BLaER1 treated with 17β-estradiol and CSF1 and Interleukin-3, amounts not matched to agents 10 nM and 100 nM (cell line): Measurements from ENCODE around the gene UCP2.

Experiments used
- H3K27ac ChIP-seq, 11 experiments: shearing (Covaris generic); formaldehyde crosslinking; 2 replicates each; pipeline ENCODE4 v1.8.1; 2022
- H3K27me3 ChIP-seq, 11 experiments: shearing (Covaris generic); formaldehyde crosslinking; 2 replicates each; pipeline ENCODE4 v1.8.1; 2022
- H3K36me3 ChIP-seq, 11 experiments: shearing (Covaris generic); formaldehyde crosslinking; 2 replicates each; pipeline ENCODE4 v1.8.1; 2022
- H3K4me1 ChIP-seq, 10 experiments: shearing (Covaris generic); formaldehyde crosslinking; 2 replicates each; pipeline ENCODE4 v1.8.1; 2022
- H3K4me2 ChIP-seq, 11 experiments: shearing (Covaris generic); formaldehyde crosslinking; 2 replicates each; pipeline ENCODE4 v1.8.1; 2022
- H3K4me3 ChIP-seq, 10 experiments: shearing (Covaris generic); formaldehyde crosslinking; 2 replicates each; pipeline ENCODE4 v1.8.1; 2022
- H3K9ac ChIP-seq, 11 experiments: shearing (Covaris generic); formaldehyde crosslinking; 2 replicates each; pipeline ENCODE4 v1.8.1; 2022
- H3K9me3 ChIP-seq, 11 experiments: shearing (Covaris generic); formaldehyde crosslinking; replicated peaks in 1 of 11; 2 replicates each; pipeline ENCODE4 v1.8.1; 2022
- H4K20me1 ChIP-seq, 11 experiments: shearing (Covaris generic); formaldehyde crosslinking; 2 replicates each; pipeline ENCODE4 v1.8.1; 2022
- Cebpa-rat ChIP-seq, 11 experiments: shearing (Covaris generic); IDR thresholded peaks; 2 replicates each; pipeline ENCODE4 v1.8.1; 2022

Gene UCP2, protein sequence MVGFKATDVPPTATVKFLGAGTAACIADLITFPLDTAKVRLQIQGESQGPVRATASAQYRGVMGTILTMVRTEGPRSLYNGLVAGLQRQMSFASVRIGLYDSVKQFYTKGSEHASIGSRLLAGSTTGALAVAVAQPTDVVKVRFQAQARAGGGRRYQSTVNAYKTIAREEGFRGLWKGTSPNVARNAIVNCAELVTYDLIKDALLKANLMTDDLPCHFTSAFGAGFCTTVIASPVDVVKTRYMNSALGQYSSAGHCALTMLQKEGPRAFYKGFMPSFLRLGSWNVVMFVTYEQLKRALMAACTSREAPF

DNA sequence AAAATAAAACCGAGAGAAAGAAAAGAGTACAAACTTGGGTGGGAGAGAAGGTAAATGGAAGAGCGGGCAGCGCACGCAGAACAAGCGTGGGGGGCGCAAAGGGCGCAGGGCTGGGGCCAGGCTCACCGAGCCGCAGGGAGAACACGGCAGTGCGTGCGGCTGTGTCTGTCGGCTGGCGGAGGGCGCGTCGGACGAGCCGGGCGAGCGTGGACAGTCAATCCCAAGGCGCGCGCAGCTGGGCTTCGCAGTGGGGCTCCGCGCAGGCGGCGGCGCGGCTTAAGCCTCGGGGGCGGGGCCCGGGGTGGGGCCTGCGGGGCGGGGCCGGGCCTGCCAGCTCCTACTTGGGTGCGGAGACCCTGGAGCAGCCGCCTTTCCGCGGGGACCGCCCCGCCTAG, at the start of gene UCP2:
TSS of gene UCP2 (minus strand) at position 249 of the 395 bp plus-strand sequence. CDS start 4,465 bp downstream, outside the sequence.
- peaks cover 42 to 58% (median 56%) of the 10 kb centered on the region in 10 experiments for H3K4me1 ChIP-seq

DNA sequence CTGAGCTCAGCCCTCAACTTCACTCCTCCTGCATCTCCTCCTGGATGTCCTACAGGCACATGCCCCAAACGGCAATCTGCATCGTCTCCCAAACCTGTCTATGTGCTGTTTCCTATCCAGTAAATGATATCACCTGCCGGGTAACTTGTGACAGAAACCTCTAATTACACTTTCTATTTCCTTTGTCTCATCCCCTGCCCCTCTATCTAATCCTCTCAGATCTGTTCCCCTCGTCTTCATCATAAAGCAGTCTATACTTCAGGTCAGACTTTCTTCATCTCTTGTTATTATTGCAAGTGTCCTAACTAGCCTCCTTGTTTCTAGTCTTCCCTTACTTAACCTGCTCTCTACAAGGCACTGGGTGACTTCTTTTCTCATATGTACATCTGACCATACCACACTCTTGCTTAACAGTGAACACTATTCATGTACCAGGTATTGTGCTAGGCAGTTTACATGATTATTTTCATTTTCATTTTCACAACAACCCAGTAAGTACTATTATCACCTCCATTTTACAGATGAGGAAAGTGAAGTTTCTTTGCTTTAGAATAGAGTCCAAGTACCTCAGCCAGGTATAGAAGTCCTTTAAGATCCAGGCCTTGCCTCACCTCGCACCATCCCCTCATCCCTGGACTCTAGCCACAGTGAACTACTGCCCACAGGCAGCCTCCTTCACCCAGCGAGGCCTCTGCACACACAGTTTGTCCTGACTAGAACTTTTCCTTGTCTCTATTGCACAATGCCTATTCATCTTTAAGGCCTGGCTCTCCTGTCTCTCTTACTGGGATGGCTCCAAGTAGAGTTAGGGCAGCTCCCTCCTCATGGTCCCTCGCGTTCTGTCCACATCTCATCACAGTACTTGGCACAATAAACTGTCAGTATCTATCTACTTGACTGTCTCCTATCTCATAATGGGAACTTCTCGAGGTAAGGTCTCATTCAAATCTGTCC, 48.4 kb upstream of the UCP2 start:
- H3K36me3 ChIP-seq: peaks cover 55 to 99% (median 86%) of the 10 kb centered on the region in 11 experiments
- no peaks in the 10 kb centered on the region for H3K27me3 ChIP-seq
- H3K4me1 ChIP-seq: peaks cover 0 to 26% (median 7%) of the 10 kb centered on the region in 10 experiments; a peak in 12 of 20 replicates
- TF ChIP-seq Cebpa-rat (IDR thresholded peaks at IDR 0.05): peak in 1 of 11 experiments; percentile 46; a peak in 2 of 22 replicates
- no peak overlapping the region for H3K27ac ChIP-seq
- H4K20me1 ChIP-seq: no peaks in the 10 kb centered on the region; a peak in 1 of 22 replicates
- H3K9me3 ChIP-seq: no peaks in the 10 kb centered on the region
- no peak overlapping the region for H3K9ac ChIP-seq
- no peak overlapping the region for H3K4me3 ChIP-seq
- no peak overlapping the region for H3K4me2 ChIP-seq

More for the DNA sequence above, at the start of gene UCP2:
- Histone ChIP-seq H3K9ac (peak within 1 kb of the TSS; percentile 86 to 97 (median 91)), H4K20me1 (peaks cover 0 to 50% (median 7%) of the 10 kb centered on the region in 11 experiments; a peak in 9 of 22 replicates), H3K36me3 (peaks cover 22 to 44% (median 36%) of the 10 kb centered on the region in 11 experiments), H3K9me3 (no peaks in the 10 kb centered on the region), H3K27me3 (no peaks in the 10 kb centered on the region), H3K4me2 (peak within 1 kb of the TSS; percentile 91 to 100 (median 98)), H3K27ac (peak within 1 kb of the TSS; percentile 75 to 98 (median 92)), H3K4me3 (peak within 1 kb of the TSS; percentile 75 to 96 (median 85))
- TF ChIP-seq Cebpa-rat (IDR thresholded peaks at IDR 0.05): no peak

DNA sequence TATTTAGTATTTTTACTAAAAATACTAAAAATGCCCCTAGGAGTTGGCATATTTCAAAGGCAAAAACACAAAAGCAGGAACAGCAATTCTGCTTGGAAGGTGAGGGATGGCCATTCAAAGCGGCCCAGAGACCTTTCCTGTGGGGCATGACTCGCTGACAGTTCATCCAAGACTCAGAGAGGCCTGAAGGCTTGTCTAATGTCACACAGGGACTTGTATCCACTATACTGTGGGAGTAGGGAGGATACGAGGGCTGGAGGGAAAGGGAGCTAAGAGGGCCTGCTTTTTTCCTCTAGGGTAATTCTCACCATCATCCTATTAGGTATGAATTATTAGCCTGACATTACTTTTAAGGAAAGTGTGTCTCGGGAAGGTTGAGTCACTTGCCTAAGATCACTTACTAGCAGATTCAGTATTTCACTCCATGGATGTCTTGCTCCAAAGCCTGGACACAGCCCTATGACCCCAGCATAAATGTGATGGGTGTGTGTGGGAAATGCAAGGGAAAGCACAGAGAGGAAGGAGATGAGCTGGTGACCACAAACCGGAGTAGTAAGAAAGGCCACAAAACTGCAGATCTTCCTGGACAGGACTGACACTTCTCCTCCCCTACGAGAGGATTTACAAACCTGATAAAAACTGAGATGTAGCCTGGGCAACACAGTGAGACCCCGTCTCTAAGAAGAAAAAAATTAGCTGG, 43.0 kb upstream of the UCP2 start:
- peak overlapping the region in 3 of 11 experiments; percentile 40 to 84 (median 41); a peak in 4 of 22 replicates for H3K9ac ChIP-seq

DNA sequence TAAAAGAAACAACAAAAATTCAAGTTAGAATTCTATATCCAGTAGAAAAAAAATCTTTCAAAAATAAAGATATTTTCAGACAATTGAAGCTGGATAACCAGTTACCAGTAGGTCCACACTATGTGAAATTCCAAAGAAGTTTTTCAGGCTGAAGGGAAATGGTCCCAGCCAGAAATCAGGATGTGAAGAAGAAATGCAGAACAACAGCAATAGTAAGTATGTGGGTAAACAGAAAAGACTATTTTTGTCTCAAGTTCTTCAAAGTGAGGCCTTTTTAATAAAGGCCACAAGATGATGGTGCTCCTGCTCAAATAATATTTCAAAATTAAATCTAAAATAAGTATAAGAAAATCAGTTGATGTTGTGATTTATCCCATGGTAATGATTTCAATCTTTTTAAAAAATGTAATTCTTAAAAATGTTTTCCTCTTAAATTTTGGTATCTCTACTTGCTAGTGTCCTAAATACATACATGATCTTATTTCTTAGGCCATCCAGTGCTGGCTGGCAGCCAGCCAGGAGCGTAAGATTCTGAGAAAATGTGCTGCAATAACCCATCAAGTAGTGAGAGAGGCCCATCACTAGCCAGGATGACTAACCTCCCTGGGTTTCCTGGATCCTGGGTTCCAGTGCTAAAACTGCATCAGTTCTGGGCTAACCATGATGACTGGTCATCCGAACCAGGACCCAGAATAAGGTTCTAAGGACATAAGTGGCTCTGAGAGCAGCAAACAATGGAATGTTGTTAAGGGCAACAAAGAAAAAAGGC, 41.8 kb upstream of the UCP2 start:
- Histone ChIP-seq H3K36me3 (peaks cover 2 to 69% (median 40%) of the 10 kb centered on the region in 11 experiments; a peak in 18 of 22 replicates), H3K4me3 (no peak overlapping the region), H4K20me1 (no peaks in the 10 kb centered on the region), H3K4me1 (peaks cover 25 to 92% (median 64%) of the 10 kb centered on the region in 10 experiments), H3K4me2 (peak overlapping the region in 9 of 11 experiments; percentile 21 to 96 (median 67); a peak in 16 of 22 replicates), H3K9ac (peak overlapping the region in 3 of 11 experiments; percentile 40 to 84 (median 41); a peak in 4 of 22 replicates), H3K27ac (peak overlapping the region in 7 of 11 experiments; percentile 9 to 97 (median 50); a peak in 11 of 22 replicates), H3K27me3 (no peaks in the 10 kb centered on the region), H3K9me3 (no peaks in the 10 kb centered on the region)
- TF ChIP-seq Cebpa-rat (IDR thresholded peaks at IDR 0.05): no peak

More for the DNA sequence above, 43.0 kb upstream of the UCP2 start:
- H3K4me2 ChIP-seq: peak overlapping the region in 6 of 11 experiments; percentile 60 to 96 (median 78); a peak in 12 of 22 replicates
- no peak for TF ChIP-seq Cebpa-rat (IDR thresholded peaks at IDR 0.05)
- peaks cover 14 to 80% (median 52%) of the 10 kb centered on the region in 10 experiments for H3K4me1 ChIP-seq
- H3K27ac ChIP-seq: peak overlapping the region in 5 of 11 experiments; percentile 4 to 97 (median 86); a peak in 9 of 22 replicates
- H3K9me3 ChIP-seq: no peaks in the 10 kb centered on the region
- peaks cover 4 to 75% (median 44%) of the 10 kb centered on the region in 11 experiments; a peak in 19 of 22 replicates for H3K36me3 ChIP-seq
- H3K4me3 ChIP-seq: no peak overlapping the region
- H3K27me3 ChIP-seq: no peaks in the 10 kb centered on the region
- no peaks in the 10 kb centered on the region for H4K20me1 ChIP-seq

DNA sequence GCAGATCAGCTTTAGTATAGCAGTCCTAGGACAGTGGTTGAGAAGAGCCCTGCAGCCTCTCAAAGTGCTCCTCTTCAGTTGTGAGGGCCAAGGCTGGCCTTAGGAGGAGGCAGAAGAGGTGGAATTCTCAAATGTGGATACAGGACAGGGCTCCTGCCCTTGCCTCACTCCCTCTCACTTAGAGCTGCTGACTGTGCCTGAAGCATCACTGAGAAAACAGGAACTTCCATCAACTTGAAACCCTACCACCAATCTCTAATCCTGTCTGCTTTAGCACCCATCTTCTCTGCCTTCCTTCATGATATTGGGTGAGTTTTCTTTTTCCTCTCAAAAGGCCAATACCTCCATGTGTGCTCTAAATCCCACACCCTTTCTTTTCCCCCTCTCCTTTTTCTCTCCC, 40.6 kb upstream of the UCP2 start:
- Histone ChIP-seq H3K4me1 (peaks cover 31 to 100% (median 74%) of the 10 kb centered on the region in 10 experiments), H3K27ac (peak overlapping the region in 5 of 11 experiments; percentile 31 to 97 (median 86); a peak in 10 of 22 replicates), H4K20me1 (no peaks in the 10 kb centered on the region), H3K9ac (peak overlapping the region in 4 of 11 experiments; percentile 8 to 84 (median 72); a peak in 5 of 22 replicates), H3K4me2 (peak overlapping the region in 5 of 11 experiments; percentile 67 to 96 (median 88); a peak in 10 of 22 replicates), H3K9me3 (no peaks in the 10 kb centered on the region), H3K4me3 (peak overlapping the region in 2 of 10 experiments; percentile 9; a peak in 1 of 20 replicates), H3K36me3 (peaks cover 0 to 68% (median 33%) of the 10 kb centered on the region in 11 experiments; a peak in 16 of 22 replicates), H3K27me3 (no peaks in the 10 kb centered on the region)
- no peak for TF ChIP-seq Cebpa-rat (IDR thresholded peaks at IDR 0.05)

DNA sequence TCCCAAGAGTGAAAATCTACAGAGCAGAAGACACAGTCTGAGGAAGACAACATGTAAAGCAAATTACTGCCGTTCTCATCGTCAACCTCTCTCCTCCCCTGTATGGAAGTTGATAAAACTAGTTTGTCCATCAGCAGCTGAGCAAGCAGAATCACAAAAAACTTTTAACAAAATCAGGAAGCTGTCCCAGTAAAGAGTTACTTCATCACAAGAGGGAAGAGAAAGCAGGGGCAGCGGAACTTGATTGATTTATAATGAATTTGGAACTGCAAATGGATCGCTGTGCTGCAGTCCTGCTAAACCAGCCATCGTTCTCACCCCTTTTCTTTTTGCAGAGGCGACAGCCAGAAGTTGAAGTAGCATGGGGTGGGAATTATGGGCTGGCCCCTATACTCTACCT, 39.9 kb upstream of the UCP2 start:
- Histone ChIP-seq H3K4me1 (peaks cover 31 to 100% (median 75%) of the 10 kb centered on the region in 10 experiments), H3K9ac (peak overlapping the region in 4 of 11 experiments; percentile 8 to 84 (median 72); a peak in 5 of 22 replicates), H3K36me3 (peaks cover 0 to 66% (median 33%) of the 10 kb centered on the region in 11 experiments; a peak in 18 of 22 replicates), H3K27ac (peak overlapping the region in 4 of 11 experiments; percentile 50 to 97 (median 92); a peak in 8 of 22 replicates), H3K27me3 (no peaks in the 10 kb centered on the region), H3K4me3 (peak overlapping the region in 1 of 10 experiments; percentile 9; a peak in 1 of 20 replicates), H4K20me1 (no peaks in the 10 kb centered on the region), H3K4me2 (peak overlapping the region in 5 of 11 experiments; percentile 67 to 96 (median 88); a peak in 10 of 22 replicates), H3K9me3 (no peaks in the 10 kb centered on the region)
- TF ChIP-seq Cebpa-rat (IDR thresholded peaks at IDR 0.05): 0 out of 22 replicates have a peak, but pooled peaks of 1 of the 11 experiments have one; percentile 10

DNA sequence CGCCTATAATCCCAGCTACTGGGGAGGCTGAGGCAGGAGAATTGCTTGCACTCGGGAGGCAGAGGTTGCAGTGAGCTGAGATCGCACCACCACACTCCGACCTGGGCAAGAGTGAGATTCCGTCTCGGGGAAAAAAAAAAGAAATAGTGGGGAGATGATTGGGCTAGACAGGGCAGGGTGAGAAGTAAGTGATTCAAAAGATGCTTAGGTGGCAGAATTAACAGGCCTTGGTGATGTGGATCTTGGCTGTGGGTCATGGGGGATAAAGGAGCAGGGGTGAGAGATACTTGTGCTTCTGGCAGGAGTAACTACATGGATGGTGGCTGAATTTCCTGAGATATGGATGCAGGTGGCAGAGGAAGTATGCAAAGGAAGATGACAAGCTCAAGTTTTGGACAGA, 39.4 kb upstream of the UCP2 start:
- Histone ChIP-seq H3K9me3 (no peaks in the 10 kb centered on the region), H3K4me1 (peaks cover 31 to 100% (median 74%) of the 10 kb centered on the region in 10 experiments), H3K27me3 (no peaks in the 10 kb centered on the region), H3K36me3 (peaks cover 0 to 68% (median 37%) of the 10 kb centered on the region in 11 experiments; a peak in 18 of 22 replicates), H4K20me1 (no peaks in the 10 kb centered on the region), H3K9ac (peak overlapping the region in 3 of 11 experiments; percentile 70 to 84 (median 74); a peak in 5 of 22 replicates), H3K4me3 (no peak overlapping the region; a peak in 1 of 20 replicates), H3K4me2 (peak overlapping the region in 5 of 11 experiments; percentile 67 to 96 (median 88); a peak in 9 of 22 replicates), H3K27ac (peak overlapping the region in 4 of 11 experiments; percentile 50 to 97 (median 92); a peak in 8 of 22 replicates)
- TF ChIP-seq Cebpa-rat (IDR thresholded peaks at IDR 0.05): no peak
